GM18526 (cell line): ENCODE measurements around the gene KCNS3.

ENCODE experiments used
- POLR2A ChIP-seq: IDR thresholded peaks from 3 replicates; pipeline ENCODE4 v1.6.1; 2011; ENCODE audit not compliant: insufficient read length; ENCODE audit errors: extremely low read depth

The KCNS3 gene, protein sequence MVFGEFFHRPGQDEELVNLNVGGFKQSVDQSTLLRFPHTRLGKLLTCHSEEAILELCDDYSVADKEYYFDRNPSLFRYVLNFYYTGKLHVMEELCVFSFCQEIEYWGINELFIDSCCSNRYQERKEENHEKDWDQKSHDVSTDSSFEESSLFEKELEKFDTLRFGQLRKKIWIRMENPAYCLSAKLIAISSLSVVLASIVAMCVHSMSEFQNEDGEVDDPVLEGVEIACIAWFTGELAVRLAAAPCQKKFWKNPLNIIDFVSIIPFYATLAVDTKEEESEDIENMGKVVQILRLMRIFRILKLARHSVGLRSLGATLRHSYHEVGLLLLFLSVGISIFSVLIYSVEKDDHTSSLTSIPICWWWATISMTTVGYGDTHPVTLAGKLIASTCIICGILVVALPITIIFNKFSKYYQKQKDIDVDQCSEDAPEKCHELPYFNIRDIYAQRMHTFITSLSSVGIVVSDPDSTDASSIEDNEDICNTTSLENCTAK

GRCh38 chr2:17878281-17879136 lies at the start of gene KCNS3:
Gene KCNS3, plus strand, starts transcription at chr2:17878667. Its CDS starts 52,342 bp downstream, at chr2:17931009.
- TF ChIP-seq POLR2A: no peak

GRCh38 chr2:17830053-17831034 lies 48.1 kb upstream of the KCNS3 start:
- no peak for TF ChIP-seq POLR2A

- no peak for TF ChIP-seq POLR2A
These were observed 43.0 kb upstream of the KCNS3 start for GRCh38 chr2:17835516-17835915.

- TF ChIP-seq POLR2A: no peak
These were observed 38.5 kb upstream of the KCNS3 start for GRCh38 chr2:17839959-17840358.

DNA sequence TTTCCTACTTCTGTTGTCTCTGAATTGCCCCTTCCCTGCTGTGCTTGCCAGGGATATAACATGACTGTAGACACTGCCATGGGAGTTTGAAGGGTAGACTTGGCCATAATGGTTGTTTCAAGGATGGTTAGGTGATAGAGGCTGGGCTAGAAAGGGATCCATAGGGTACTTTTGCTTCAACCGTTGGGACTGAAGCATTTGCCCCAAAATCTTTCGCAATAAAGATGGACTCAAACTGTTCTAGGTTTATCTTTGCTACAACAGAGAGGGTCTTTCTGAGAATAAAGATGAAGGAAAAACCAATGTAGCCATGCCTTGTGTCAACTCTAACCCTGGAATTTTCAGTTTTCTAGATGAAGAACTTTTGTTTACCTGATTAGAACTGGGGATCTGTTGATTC lies 35.0 kb upstream of the KCNS3 start:
- no peak for TF ChIP-seq POLR2A

DNA sequence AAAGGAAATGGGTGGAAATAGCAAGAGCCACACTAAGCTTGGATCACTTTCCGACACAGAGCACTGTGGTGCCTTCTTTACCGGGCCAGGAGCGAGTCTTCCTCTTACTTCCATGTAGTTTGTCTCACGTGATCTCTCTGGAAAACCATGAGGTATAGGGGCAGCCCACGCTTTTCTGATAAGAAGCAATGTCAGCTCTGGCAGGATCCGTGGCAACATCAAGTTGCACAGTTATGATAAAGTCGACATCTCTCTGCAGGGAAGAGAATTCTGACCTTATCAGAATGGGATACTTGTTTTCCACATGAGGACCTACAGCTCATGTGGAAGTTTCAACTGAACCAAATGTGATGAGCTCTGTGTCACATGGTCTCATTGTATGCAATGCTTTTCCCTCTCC lies 32.7 kb upstream of the KCNS3 start:
- no peak for TF ChIP-seq POLR2A

DNA sequence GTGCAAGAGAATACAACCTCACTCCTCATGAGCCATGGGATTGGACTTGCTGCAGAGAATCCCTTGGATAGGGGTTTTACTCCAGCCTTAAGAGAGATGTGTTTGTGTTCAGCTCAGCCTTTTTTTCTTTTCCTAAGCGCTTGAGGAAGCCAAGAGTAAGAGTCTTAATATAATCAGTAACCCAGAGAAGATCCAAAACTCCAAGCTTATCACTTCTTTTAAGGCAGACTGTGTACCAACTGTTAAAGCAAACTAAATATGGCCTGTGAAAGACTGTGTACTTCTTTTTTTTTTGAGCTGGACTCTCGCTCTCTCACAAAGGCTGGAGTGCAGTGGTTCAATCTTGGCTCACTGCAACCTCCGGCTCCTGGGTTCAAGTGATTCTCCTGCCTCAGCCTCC lies 31.8 kb upstream of the KCNS3 start:
- TF ChIP-seq POLR2A: no peak

DNA sequence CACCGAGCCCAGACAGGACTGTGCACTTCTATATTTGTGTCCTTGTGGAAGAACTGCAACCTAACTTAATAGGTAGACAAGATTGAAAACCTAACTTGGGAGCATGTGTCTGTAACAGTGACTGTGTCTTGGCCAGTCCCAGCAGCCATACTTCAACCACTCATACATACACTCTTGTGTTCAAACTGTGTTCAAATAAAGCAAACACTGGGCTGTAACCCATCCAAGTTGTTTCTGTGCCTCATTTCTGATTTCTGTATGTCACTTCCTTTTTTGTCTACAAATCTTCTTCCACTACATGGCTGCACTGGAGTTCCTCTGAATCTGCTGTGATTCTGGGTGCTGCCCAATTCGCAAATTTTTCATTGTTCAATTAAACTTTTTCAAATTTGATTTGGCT lies 31.2 kb upstream of the KCNS3 start:
- no peak for TF ChIP-seq POLR2A

DNA sequence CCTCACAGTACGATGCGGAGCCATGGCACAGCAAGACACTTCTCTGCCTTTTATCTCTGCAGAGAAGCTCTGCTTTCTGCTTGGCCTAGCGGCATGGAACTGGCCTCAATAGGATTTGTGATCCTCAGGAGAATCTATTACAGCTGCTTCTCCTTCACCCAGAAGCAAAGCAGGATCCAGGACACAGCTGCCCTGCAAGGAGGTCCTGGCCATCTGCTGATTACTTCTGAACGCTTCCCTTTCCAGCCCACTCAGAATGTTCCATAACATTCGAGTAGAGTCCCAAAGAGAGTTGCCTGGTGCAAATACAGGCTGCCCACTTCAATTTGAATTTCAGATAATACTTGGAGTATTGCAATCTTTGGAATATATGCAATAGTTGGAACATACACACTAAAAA lies 29.2 kb upstream of the KCNS3 start:
- no peak for TF ChIP-seq POLR2A

DNA sequence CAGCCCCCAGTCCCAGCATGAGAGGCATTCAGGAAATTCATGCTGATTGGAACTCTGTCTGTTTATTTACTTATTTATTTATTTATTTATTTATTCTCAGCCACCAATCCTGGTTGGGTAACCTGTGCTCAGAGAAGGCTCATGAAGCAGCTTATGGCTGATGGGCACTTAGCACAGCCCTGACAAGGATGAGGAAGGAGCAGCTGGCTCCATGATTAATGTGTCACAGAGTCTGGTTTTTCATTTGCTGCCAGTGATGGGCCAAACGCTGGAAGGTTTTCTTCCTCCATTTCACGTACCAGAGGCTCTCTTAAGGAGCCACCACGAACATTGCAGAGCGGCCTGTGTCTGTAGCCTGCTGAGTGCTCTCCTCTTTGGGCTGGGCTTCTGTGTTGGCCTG lies 28.3 kb upstream of the KCNS3 start:
- no peak for TF ChIP-seq POLR2A

DNA sequence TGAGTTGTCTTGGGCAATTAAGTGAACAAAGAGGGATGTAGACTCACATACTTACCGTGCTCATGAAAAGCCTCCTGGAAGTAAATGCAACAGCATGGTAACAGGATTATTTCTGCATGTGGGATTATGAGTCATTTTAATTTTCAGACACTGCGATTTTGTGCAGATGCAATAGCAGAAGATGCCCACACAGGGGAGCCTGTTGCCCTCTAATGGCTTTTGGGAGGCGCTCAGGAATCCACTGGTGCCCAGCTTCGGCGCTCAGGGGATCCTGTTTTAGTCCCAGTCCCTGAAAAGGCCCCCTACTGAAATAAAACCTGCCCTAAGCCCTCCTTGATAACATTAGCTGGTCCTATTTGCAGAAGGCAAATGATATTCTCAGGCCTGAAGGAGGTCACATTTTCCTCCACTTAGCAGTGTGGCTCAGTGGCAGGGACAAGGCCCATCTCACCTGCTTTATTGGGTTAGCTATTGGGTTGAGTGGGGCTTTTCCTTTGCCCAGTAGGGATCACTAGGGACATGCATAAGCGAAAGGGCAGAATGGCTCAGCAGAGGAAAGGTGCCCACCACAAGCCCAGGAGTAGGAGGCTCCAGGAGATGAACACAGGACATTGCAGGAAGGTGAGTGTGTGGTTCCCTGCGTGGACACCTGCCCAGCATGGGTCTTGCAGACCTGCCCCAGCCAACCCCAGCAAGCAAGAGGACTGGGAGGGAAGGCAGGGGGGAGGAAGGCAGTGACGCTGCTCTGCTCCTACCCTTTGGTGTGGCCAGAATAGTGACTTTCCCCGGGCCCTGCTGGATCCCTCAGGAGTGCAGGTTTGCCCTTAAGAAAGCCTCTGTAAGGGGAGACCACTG lies 26.5 kb upstream of the KCNS3 start:
- TF ChIP-seq POLR2A: no peak

DNA sequence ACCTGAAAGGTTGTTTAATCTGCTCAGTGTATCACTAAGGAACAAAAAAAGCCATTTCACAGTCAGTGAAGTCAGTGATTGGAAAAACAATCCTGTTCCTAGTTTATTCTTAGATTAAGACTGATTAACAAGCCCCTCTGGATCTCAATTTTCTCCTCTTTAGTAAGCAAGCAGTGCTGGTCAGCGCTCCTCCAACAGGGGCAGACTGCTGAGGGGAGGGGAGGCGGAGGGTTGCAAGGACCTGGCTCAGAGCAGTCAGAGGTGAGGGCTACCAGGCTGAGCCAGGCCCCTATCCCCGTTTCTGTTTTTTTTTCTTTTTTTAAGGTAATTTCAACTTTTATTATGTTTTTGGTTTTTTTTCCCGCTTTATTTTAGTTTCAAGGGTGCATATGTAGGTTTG lies 24.7 kb upstream of the KCNS3 start:
- TF ChIP-seq POLR2A: no peak

DNA sequence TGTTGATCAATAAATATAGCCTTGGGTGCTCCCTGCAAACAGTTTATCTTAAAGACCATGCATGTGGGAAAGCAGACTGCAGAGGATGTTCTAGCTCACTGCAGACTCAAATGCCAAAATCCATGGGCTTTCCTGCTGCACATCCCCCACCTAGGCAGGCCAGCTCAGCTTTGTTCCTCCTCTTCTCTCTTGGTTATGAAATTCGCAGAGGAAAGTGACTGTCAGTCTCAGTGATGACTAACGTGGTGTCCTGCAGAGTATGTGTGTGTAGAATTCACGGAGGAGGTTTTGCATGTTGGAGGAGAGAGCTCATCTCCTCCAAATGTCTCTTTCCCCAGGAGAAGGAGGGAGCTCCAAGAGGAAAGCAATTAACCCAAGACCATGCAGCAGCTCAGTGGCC lies 21.4 kb upstream of the KCNS3 start:
- TF ChIP-seq POLR2A: no peak

DNA sequence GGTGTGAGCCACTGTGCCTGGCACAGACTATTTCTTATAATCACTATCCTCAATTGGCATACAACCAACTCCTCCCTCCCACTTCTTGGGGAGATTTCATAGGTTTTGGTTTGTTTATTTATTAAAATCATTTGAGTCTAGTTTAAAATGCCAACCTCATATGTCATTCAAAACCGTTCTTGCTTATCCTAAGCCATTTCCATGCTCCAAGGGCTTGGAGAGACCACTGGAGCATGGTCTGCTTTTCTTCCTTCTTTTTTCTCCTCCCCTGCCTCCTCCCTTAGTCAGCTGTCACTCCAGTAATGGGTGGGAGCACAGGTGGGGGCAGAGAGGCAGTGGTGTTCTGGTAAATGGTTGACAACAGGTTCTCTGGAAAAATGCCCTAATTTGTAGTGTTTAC lies 20.4 kb upstream of the KCNS3 start:
- no peak for TF ChIP-seq POLR2A
